GM21786 (cell line): ENCODE data around the gene JARID2.
"Not testable (repeated sequence)": the region's sequence is repeated elsewhere in the genome, so short reads cannot be mapped to it uniquely, and the experiment has no call there.

Source experiments
- ATAC-seq: cut with Tn5 transposase; IDR thresholded peaks from one replicate; pipeline ENCODE4 v1.9.1; 2021; ENCODE audit not compliant: unreplicated experiment

JARID2 gene

DNA sequence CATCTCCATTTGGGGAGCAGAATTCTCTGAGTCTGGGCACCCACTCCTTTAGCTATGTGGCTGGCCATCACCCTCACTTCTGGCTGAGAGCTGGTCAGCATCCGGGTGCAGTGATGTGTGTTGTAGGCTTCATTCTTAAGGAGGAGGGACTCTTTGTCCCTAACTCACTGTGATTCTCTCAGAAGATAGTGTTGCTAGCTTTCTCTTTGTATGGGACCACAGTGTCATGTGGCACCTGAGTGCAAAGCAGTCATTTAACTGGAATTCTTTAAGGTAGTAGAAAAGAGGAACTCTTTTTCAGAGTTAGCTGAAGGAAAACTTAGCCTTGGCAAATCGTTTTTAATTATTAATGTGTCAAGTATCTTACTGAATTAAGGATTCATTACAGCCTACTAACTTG, 165.9 kb downstream of the JARID2 start:
- no peak for ATAC-seq

- ATAC-seq, result no peak
These were observed 166.9 kb downstream of the JARID2 start for GRCh38 chr6:15412767-15413166.

- no peak for ATAC-seq
These were observed 167.8 kb downstream of the JARID2 start for GRCh38 chr6:15413466-15414234.

DNA sequence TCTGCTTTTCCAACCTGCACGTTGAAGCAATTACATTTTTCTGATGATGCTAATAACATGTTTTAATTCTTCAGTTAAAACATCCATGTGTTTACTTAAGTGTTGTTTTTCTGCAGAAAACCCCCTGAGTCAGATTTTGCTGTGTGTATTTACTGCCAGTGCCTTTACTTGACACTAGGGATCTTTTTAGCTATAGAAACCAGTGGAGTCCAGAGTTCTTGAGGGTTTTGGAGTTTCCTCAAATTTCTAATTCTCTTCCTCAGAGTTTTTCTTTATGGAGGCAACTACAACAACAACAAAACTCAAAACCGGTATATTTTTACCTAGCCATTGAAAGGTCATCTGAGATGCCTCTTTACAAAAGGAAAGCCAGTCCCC, 168.4 kb downstream of the JARID2 start:
- no peak for ATAC-seq

- not testable (repeated sequence) for ATAC-seq
These were observed 169.8 kb downstream of the JARID2 start for GRCh38 chr6:15415622-15416021.

DNA sequence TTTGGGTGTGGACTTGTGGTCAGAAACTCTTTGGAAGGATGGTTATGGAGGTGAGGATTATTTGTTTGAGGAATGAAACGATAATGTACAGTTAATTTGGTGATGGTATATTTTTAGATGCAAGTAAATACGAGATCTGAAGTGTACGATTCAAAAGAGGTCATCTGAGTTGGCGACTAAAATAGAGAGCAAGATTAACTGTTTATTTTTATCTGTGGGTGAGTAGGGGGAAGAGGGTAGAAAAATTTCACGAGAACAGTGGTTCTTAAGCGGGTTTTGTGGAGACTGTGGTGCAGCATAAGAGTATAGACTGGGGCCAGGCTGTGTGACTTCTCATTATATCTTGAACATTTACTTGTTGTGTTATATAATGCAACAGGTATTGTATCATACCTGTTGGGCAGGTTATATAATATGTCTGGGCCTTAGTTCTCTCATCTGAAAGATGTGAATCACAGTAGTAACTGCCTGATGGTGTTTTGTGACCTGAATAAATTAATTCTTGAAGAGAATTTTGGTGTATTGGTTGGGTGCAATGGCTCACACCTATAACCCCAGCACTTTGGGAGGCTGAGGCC, 171.2 kb downstream of the JARID2 start:
- ATAC-seq, result no peak

DNA sequence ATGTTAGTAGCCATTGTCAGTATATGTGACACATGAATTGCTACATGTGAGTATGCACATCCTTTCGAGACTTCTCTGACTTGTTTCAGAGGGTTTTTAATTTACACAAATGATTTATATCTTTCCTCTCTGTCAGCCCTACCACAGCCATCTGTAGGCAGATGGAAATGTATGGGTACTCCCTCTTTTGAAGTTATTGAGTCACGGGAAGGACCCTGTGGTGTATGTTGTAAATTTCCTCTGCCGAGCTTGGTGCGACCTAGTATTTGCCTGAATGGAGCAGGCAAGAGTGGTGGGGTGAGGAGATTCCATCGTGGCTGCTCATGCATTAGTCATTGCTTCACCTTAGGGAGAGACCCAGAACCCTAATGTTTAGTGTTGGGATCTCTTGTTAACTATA, 171.9 kb downstream of the JARID2 start:
- no peak for ATAC-seq

GRCh38 chr6:15419493-15419892, 173.6 kb downstream of the JARID2 start:
- ATAC-seq, result no peak

GRCh38 chr6:15420959-15421438, 175.1 kb downstream of the JARID2 start:
- ATAC-seq, result peak; percentile 87

DNA sequence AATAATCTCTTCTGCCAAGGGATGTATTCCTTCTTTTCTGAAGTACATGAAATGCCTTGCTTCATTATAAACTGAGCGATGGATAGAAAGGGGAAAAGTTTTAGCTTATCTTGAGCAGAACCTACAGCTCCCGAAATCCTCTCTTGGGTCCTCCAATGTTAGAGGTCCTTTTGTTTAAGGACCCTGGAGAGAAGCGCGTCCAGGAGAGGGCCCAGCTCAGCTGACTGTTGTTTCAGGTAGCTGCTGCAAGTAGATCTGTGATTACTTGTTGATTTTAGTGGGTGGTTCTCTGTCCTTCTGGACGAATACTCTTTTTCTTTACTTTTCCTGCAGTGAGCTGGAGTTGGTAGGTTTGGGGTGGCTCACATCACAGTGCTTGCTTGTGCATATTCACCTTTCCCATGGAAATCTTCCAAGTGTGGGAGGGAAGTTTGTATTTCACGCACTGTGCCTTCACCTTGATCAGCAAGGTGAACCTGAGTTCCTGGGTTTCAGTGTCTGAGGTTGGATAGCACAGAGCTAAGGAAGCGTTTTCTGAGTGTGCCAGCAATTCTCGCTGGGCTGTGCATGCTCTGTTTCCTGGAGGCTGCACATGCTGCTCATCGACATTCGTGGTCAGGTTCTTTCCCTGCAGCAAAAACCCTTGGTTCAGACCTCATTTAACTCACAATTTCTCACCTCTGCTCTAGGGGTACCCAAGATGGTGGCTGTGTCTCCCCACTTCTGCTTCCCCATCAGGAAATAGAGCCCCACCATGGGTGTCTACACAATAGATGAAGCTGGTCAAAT, 176.3 kb downstream of the JARID2 start:
- ATAC-seq, result peak; percentile 43

GRCh38 chr6:15423286-15423993, 177.6 kb downstream of the JARID2 start:
- ATAC-seq, result no peak

DNA sequence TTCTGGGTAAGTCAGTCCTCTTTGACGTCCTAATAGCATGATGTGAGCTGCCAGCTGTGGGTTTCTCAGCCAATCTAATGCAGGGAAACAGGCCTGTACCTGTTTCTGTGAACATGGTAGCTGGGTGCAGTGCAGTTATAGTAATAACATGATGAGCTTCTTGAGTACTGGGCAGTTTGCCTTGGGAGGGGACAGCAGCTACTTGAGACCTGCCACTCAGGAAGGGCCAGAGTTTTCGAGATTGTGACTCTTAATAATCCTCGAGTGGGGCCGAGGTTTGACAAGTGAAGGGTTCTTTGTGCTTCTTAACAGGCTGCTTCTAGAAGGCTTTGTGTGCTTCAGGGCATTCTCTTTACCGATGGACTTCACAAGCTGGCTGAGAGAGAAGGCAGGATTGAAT, 180.1 kb downstream of the JARID2 start:
- ATAC-seq, result no peak

DNA sequence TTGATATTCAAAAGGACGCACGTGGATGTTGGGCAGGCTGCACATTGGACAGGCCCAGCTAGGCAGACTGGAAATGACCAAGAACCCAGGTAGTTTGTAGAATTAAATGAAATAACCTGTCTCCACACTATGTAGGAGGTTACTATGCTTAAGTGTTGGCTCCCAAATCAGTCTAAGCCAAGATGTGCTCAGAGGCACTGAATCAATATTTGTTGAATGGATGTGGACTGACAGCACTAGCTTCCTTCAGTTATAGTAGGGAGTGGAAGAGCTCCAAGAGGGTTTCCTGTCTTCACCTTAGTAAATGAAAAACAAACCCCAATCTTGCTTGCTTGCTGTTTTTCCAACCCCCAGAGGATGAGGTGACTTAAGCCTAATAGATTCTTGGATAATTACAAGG, 180.5 kb downstream of the JARID2 start:
- ATAC-seq, result no peak

- ATAC-seq, result no peak
These were observed 181.0 kb downstream of the JARID2 start for GRCh38 chr6:15426901-15427300.

GRCh38 chr6:15427331-15428070, 181.6 kb downstream of the JARID2 start:
- no peak for ATAC-seq

DNA sequence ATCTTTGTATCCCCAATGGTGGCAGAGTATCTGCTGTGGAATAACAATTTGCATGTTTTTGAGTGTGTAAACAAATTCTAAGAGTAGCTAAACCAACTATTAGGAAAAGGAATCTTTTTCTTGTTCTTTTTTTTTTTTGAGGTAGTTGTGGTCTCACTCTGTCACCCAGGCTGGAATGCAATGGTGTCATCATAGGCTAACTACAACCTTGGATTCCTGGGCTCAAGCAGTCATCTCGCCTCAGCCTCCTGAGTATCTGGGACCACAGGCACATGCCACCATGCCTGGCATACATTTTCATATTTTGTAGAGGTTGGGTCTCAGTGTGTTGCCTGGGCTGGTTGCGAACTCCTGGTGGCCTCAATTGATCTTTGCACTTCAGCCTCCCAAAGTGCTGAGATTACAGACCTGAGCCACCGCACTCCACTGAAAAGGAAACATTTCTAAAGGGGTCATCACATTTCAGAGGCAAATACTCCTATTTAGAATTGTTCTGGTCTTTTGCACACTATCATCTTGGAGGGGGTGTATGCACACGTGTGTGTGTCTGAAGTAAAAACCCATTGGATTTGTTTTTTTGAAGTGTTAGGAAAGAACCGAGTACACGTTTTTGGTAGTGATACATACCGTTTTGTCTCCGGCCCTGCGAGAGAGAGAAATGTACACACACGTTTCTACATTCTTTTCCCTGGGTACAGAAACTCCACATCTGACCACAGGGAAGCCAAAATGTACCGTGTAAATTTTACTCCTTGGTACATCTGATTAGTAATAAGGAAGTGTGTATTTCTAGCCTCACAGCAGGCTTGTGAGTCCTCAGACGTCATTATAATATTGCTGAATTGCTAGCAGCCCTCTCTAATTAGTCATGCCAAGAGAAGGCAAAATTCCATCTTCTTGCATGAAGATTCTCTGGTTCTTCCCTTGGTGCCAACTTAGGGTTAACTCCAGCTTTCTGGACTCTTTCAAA, 183.6 kb downstream of the JARID2 start:
- ATAC-seq, result no peak

DNA sequence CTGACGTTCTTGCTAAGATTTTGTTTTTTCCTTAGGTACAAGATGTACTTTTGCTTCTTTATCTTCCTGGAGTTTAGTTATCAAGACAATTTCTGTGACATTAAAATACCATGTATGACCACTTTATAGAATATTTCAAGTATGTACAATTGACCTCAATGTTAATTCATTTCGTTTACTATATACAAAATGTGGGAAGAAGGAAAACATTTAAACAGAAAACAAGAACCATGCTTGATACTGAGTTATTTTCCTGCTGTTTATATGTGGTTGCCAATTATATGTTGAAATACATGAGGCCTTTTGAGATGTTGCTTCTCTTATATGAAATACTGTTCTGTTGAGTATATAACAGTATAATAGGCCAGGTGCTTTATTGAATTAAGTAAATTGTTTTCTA, 184.3 kb downstream of the JARID2 start:
- no peak for ATAC-seq

DNA sequence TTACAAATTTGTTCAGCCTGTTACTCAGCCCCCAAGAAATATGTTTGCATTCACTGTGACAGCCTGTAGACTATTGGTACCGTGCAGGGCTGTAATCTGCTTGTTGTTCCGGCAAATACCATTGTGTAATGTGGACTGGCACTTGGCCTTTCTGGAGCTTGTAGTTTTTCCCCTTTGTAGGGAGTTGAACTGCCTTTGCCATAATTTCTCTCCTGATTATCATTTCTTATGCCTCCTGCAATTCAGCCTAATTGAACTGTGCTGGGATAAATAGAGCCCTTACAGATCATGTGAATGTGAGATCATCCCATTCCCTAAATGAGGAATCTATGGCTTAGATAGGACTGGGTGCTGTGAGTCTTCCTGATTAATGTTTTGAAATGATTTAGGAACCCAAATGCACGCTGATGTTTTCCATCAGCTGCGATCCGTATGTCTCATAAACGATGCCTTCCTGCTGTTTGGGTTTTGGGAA, 185.1 kb downstream of the JARID2 start:
- ATAC-seq, result no peak

DNA sequence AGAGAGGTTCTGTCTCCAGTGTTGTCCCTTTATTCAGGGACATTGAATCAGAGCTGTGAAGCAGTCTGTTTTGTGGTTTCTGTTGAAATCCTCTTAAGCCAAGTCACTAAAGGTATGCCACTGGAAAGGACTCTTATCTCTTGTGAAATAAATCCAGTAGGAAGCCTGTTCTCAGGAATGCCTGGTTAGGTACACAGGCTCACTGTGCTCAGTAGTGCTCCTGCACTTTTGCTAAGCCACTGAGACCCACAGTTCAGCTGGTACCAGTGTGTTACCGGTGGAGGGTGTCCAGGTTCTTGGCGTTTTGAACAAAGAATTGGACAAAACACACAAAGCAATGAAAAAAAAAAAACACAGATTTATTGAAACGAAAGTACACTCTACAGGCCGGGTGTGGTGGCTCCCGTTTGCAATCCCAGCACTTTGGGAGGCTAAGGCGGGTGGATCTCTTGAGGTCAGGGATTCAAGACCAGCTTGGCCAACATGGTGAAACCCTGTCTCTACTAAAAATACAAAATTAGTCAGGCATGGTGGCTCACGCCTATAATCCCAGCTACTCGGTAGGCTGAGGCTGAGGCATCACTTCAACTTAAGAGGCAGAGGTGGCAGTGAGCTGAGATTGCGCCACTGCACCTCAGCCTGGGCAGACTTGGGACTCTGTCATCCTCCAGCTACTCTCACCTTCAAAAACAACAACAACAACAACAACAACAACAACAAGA, 186.1 kb downstream of the JARID2 start:
- ATAC-seq, result no peak
